Caki2 (cell line): ENCODE measurements around the gene PNRC1. TPM values are rescaled to one million over a fixed set of nuclear protein-coding genes. Genes with fewer than 3 reads are reported as not detected.
"Not testable (repeated sequence)": the region's sequence is repeated elsewhere in the genome, so short reads cannot be mapped to it uniquely, and the experiment has no call there.

Experiments
- DNase-seq: peaks from one replicate; pipeline ENCODE4 v3.0.0-alpha.2; 2015; ENCODE audit warnings: low read depth
- in situ Hi-C: cut with HindIII; loops from 2 replicates; pipeline ENCODE4 v1.10.0; 2016; ENCODE audit warnings: low sequenced_read_pairs, low pct_unique_long_range_greater_than_20kb, mixed read lengths
- total RNA-seq: library from RNA; depleted of rRNA; stranded (reverse); fragments of >200 nt; shearing (Covaris generic); gene quantifications from 2 replicates; pipeline ENCODE4 v1.2.3, GENCODE V29; 2014; ENCODE audit warnings: low replicate concordance; rRNA removed

PNRC1 gene
- total RNA-seq = 31.7 and 38.3 TPM in 2 replicates

DNA sequence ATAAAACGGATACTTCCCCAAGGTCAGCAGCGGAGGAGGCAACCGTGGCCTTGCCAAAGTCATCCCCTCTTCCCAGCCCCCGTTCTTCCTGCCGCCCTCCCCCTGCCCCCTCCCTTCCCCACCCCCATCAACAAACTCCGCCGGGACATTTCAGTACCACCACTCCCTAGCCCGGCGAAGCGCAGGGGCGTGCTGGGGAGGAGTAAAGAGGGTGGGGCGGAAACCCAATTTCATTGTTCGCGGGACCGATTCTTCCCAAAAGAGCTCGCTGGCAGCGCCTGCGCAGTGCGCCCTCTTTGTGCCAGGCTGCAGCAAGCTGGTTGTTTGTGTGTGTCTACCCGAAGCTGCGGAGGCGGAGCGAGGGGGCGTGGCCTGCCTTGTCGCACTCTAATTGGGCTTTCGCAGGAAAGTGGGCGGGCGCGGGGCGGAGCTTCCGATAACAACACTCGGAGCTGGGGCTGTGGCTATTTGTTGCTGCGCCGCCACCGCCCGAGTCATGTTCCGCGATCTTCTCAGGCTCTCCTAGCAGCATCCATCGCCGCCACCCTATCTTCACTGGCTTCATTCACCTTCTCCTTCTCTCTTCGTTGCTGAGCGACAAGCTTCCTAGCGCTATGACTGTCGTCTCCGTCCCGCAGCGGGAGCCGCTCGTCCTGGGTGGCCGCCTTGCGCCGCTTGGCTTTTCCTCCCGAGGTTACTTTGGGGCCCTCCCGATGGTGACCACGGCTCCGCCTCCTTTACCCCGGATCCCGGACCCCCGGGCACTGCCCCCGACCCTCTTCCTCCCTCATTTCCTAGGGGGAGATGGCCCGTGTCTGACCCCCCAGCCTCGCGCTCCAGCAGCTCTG, at the start of gene PNRC1:
Gene PNRC1 (plus strand): TSS at position 471 of the 848 bp plus-strand sequence. CDS start 144 bp downstream, at position 615.
- peak; percentile 96 for DNase-seq
- in situ Hi-C loops = no loop called here

- no peak for DNase-seq
- in situ Hi-C loops = no loop called here
Observed at GRCh38 chr6:89032599-89032998, 48.0 kb upstream of the PNRC1 start.

DNA sequence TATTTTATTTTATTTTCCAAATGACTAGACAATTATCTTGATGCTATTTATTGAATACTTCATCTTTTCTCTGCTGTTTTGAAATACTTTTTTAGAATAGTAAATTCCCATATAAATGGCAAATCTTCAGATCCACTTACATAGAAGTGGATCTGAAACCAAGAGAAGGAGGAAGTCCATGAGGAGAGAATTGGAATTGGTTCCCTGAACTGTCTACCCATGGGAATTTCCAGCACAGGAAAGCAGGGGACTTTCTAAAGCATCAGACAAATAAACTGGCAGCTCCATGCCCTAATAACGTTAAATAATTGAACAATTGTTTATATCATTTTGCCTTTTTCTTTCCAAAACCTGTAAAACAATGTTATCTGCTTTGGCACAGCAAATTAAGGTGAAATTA, 47.1 kb upstream of the PNRC1 start:
- DNase-seq = no peak
- in situ Hi-C loops = no loop called here

- DNase-seq, in situ Hi-C loops: not testable (repeated sequence)
Observed at GRCh38 chr6:89034116-89034515, 46.4 kb upstream of the PNRC1 start.

DNA sequence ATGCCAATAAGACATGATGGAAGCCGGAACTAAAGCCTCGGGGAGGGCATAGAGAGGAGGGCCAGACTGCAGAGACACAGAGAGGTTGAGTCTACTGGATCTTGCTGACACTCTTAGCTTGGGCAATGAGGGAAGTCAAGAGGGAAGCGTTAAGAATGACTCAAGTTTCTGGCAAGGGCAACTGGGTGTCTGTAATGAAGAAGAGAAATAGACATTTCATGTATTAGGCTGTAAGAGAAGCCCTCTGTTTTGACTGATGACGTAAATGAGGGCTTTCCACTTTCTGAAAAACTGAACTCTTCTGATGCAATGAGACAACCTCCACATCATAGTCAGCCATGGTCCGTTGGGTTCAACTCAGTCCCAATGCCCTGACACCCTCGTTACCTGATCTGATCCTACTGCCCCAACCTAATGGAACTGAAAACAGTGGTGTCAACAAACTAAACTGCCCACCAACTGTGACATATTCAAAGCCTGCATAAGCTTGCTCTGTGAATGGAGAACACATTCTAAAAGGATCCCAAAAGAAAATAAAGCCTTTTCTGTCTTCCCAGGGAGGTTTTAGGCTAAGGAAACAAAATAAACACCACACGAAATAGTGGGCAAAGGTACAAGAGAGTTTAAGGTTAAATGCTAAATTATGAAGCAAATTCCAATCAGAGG, 45.8 kb upstream of the PNRC1 start:
- in situ Hi-C loops = no loop called here
- peak; percentile 43 for DNase-seq

DNA sequence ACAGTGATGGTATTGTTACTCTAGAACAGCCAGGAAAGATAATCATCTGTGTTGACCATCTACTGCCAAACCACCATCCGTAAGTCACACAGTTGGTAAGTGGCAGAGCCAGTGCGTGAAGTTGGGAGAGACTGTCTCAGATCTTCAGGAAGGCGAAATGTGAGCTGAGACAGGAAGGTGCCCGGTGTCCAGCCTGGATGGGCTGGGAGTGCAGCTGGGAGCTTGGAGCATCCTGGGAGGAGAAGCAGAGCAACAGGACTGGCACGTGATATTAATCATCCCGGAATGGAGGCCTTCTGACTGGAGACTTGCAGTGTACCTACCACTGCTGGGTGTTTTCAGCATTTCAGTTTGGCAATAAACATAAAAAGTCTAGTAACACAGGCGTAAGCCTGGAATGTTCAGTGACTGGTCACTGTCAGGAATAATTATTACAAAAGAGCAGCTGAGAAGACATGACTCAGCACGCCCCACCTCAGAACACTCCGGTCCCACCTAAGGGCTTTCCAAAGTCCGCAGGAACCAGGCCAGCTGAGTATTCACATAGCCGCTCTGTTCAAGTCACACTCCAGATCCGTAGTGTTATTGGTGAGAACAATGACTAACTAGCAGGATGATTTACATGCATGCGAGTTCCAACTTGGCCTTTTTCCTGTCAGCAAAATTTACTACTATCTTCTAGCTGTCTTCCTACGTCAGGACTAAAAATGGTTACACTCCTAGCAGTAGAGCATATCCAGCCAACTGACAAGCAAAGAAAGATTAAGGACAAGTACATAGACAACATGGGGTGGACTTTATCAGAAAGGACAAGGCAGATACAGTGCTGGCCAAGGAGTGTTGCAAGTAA, 45.1 kb upstream of the PNRC1 start:
- in situ Hi-C loops = no loop called here

GRCh38 chr6:89037141-89037900, 43.2 kb upstream of the PNRC1 start:
- in situ Hi-C loops = no loop called here
- no peak for DNase-seq

More for the DNA sequence above, 45.1 kb upstream of the PNRC1 start:
- DNase-seq = peak; percentile 93

GRCh38 chr6:89037901-89038293, 42.7 kb upstream of the PNRC1 start:
- in situ Hi-C loops, DNase-seq: not testable (repeated sequence)

- in situ Hi-C loops = no loop called here
- DNase-seq = no peak
Observed at GRCh38 chr6:89042664-89043063, 37.9 kb upstream of the PNRC1 start.

DNA sequence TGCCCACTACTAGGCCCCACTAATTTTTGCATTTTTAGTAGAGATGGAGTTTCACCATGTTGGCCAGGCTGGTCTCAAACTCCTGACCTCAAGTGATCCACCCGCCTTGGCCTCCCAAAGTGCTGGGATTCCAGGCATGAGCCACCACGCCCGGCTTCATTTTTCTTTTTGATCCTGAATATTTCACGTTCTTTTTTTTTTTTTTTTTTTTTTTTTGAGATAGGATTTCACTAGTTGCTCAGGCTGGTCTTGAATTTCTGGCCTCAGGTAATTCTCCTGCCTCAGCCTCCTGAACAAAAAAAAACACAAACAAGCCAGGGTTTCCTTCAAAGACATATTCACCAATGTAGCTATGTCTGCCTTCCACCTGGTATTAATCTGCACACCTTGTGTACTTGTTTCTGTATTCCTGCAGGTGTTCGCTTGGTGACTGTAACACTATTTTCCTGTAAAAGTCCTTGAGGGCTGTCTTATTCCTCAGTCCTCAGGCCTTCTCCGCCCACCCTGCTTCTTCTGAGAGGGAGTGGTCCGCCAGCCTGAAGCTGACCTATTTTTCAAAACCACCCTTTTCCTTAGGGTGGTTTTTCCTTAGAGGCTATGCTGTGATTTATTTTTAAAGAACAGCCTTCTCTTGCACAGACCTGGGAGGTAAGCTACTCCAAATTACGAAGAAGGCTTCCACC, 36.1 kb upstream of the PNRC1 start:
- DNase-seq = no peak
- in situ Hi-C loops = no loop called here

DNA sequence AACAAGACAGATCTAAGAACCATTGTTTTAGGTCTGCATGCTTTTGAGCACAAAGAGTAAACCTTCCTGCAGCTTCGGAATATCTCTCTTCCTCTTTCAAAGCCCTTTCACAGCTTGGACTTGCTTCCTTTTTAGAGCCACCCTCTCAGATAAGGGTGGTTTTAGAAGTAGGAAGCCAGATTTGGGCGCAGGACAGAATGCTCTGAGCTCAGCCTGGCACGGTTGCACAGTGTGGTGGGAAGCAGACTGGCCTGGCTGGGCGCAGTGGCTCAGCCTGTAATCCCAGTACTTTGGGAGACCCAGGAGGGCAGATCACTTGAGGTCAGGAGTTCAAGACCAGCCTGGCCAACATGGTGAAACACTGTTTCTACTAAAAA, 35.6 kb upstream of the PNRC1 start:
- in situ Hi-C loops = no loop called here
- no peak for DNase-seq

DNA sequence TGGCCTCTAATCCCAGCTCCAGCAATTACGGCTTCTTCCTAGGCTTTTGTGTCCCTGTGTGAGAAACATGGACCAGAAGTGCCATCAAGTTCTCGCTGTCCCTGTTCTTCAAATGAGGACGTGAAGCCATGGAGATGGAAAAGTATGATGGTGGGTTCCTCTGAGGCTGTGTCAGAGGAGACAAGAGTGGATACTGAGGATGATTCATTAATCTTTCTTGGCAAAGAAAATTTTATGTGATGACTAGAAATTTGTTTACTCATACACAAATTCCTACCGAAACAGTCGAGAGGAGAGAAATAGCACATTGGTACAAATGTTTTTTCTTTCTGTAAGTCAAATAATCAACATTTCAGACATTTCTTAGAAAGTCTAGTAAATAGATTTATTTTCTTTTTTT, 35.0 kb upstream of the PNRC1 start:
- DNase-seq = no peak
- in situ Hi-C loops = no loop called here

- in situ Hi-C loops = no loop called here
- DNase-seq = no peak
Observed at GRCh38 chr6:89047473-89047872, 33.1 kb upstream of the PNRC1 start.

DNA sequence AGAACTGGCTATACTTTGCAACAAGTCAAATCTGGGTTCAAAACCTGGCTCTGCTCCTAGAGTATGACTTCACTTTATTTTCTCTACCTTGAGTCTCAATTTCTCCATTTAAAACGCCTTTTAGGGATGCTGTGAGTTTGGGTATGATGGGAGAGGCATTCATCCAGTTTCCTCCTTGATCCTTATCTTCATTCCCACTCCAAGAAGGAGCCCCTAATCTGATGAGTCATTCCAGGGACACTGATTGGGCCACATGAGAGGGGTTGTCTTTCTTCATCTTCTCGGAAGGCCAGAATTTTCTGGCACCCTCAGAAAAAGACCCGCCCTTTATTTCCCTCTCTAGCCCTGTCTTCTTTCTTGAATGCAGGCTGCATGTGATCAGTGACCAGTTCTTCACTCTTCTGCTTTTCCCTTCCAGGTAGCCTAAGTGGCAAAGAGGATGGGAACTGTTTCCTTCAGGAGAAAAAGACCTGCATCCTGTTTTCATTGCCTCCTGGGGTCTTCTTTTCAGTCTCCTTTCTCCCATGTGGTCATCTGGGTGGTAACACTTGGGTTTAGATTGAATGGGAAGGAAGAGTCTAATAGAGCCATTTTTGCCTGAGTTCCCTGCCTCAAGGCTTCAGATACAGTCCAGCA, 32.1 kb upstream of the PNRC1 start:
- no peak for DNase-seq
- in situ Hi-C loops = no loop called here

DNA sequence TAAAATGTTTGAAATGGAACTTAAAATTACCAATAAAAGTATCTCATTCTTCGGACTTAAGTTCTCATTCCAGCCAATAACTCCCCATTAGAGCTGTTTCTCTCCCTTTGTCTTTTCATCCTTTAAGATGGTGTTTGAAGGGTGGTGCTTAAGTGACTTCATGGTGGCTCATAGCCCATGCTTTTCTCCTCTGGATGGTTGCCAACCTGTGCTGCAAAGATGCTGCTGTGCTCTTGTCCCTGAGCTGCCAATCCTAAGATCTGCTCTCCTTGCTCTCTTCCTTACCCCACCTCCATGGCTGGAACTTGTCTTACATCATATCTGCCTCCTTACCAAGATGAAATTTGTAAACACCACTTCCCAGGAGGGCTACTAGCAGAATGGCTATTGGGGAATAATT, 31.6 kb upstream of the PNRC1 start:
- in situ Hi-C loops = no loop called here
- no peak for DNase-seq

DNA sequence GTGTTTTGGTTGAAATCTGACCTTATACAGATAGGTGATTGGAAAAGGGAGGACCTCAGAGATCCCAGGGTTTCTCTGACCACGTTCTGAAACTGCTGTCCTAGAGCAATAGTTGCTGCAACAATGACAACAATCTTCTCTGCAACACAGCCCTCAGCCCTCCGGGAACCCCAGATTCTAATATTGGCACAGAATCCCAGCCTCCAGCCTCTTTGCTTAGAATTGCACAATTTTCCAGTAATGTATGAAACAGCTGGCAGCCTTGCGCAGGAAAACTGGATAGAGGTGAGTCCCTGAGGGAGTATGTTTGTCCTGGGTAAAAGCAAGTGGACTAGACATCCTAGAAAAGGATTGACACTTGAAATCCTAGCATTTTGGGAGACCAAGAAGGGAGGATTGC, 30.4 kb upstream of the PNRC1 start:
- DNase-seq = no peak
- in situ Hi-C loops = no loop called here

GRCh38 chr6:89050697-89051096, 29.9 kb upstream of the PNRC1 start:
- DNase-seq = no peak
- in situ Hi-C loops = no loop called here
